Subcutaneous preadipocyte (primary cell): ENCODE results near the gene C1orf141. TPM values are rescaled to one million over a fixed set of nuclear protein-coding genes. Genes with fewer than 3 reads are reported as not detected.

ENCODE experiments used
- small RNA-seq: library from RNA; depleted of rRNA; stranded (forward); fragments of <200 nt; gene quantifications from one replicate; pipeline ENCODE3, GENCODE V24; 2012
- total RNA-seq: library from RNA; depleted of rRNA; stranded (reverse); fragments of >200 nt; gene quantifications from 2 replicates; pipeline ENCODE4 v1.2.3, GENCODE V29; 2012

C1orf141 gene
- total RNA-seq, result not detected in 2 replicates

DNA sequence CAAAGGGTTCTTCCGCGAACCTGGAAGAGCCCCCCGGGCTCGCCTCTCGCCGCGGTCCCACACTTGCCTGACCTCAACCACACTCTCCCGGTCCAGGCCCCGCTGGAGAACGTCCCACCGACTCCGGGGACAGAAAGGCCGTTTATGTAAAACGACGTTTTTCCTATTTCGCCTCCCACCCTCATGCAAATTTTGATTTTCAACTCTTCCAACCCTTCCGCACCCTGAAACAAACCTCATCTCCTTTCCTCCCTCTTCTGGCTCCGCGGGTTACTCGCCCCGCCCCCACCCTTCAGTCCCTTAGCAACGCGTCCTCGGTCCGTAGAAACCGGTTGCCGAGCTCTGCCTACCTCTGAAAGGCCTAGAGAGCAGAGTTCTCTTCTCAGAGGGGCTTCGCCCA lies at the start of gene C1orf141:
Gene C1orf141 (minus strand): TSS at position 276 of the 400 bp plus-strand sequence. CDS start 7,730 bp downstream, outside the sequence.

DNA sequence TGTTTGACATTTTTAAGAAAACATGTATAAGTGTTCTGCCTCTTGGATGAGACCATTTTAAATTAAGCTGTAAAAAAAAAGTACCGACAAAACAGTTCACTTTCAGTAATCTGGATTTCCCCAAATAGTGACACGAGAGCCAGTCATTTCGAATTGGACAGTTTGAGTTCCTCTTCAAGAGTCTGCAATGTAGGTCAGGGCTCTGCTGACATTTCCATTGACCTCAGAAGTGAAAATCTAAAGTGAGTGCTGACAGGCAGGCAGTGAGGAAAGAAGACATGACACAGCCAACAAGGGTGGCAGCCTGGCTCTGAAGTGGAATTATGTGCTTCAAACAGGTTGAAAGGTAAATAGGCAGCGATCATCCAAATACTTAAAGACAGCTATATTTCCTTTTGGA lies 31.4 kb upstream of the C1orf141 start, which contains the start of gene IL23R:
Gene IL23R (plus strand): TSS at position 259 of the 400 bp plus-strand sequence. CDS start 1,667 bp downstream, outside the sequence.

DNA sequence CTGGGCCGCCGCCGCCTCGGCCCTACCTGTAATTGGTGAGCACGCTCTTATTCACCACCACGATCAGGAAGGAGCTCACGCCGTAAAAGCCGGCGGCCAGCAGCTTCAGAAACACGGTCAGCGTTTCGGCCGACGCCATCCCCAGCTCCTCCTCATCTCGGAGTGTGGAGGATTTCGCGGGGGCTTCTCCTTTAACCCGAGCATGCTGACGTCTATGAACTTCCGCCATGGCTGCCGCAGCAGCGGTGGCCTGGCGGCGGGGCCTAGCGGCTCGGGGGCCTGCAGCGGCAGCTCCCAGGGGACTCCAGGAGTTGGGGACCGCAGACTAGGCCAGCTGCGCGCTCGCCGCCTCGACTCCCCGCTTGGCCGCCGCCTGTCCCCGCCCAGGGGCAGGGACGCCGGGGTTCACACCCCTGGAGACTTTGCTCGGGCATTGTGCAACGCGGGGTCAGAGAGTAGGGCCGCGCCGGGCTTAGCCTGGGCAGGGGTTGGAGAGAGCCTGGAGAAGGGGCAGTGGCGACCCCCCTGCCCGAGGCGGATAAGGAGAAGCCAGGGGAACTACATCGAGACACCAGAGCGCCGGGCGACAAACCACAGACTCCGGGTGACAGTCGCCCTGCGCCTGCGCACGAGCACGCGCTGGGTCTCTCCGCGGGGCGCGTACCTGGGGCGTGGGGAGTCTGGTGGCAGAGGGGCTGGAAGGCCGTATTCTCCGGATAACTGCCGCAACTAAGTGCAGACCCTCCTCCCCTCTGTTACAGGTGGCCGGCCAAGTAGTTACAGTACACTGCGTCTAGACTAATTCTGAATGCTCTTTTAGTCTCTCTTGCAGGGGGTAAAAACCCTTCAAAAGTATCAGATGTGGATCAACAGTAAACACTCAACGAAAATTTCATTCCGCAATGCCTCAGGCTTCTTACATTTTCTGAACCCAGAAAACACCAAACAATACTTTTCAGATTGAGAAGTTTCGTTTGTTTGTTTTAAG lies 80.7 kb downstream of the C1orf141 start, which contains the start of gene SLC35D1:
Gene SLC35D1 (minus strand): TSS at position 364 of the 988 bp plus-strand sequence. CDS start 135 bp downstream, at position 229.

Small RNA genes within 50 kb of the gene (small RNA-seq; reads per million reads assigned to genes)
- gene RF00322, result not detected

Other genes starting within 250 kb of the C1orf141 start
- 3.5 and 5.1 TPM in 2 replicates for gene DNAI4, start 210.1 kb downstream of the C1orf141 start, total RNA-seq
- gene MIER1, start 210.0 kb downstream of the C1orf141 start, total RNA-seq, result 20.2 and 26.8 TPM in 2 replicates
- gene SLC35D1, start 80.8 kb downstream of the C1orf141 start, total RNA-seq, result 9.6 and 12.5 TPM in 2 replicates
- not detected in 2 replicates for gene IL23R, start 31.5 kb upstream of the C1orf141 start, total RNA-seq
- 0.20 TPM in 1 of 2 replicates, not detected in the other for gene IL12RB2, start 172.9 kb upstream of the C1orf141 start, total RNA-seq